ENCODE data around the gene SH3TC1.

SH3TC1 gene

DNA sequence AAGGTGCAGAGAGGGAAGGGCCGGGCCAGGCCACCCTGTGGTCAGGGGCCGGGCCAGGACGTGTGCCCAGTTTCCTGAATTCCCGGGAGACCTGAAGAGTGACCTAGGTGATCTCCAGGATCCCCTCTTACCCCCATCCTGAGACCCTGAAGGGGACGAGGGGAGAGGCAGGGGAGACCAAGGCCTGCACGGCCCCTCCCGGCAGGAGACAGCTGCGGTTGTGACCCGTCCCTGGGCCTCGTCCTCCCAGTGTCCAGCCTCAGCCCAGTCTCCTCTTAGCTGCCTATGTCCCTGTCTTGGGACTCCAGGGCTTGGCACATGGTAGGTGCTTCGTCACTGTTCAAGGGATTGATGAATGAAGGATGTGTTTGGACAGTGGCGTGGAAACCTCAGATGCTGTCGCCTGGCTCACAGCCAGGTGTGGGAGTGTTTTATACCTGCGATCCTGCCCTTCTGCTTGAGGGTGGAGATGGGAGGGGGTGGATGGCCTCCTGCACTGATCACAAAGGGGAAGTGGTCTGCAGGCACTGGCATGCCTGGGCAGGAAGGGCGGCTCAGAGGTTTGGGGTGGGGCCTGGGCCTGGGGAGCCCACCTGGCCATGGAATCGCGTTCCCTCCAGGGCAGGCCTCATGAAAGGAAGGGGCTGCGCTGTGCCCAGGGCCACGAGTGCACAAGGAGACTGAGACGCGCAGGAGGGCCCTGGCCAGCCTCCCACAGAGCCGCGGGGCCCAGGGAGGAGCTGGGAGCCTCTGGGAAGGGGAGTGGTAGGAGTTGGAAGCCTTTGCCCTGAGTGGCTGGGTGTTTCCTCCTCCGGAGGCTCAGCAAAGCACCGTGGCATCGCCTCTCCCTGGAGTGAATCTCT lies 6.9 kb downstream of the SH3TC1 start:
- Histone ChIP-seq H3K36me3 (ENCODE audit: control insufficient read depth, insufficient read depth, low read length) (peaks cover 10% of the 10 kb centered on the region), H3K4me3 (ENCODE audit: insufficient read depth, low read depth, low read length, poor library complexity, severe bottlenecking) (no peak overlapping the region), H3K27ac (ENCODE audit: insufficient read depth, low read length, poor library complexity, severe bottlenecking) (no peak overlapping the region), H3K4me1 (ENCODE audit: control insufficient read depth, insufficient read depth, low read length, poor library complexity, severe bottlenecking) (peaks cover 17% of the 10 kb centered on the region), H3K9me3 (ENCODE audit: control insufficient read depth, low read length) (no peaks in the 10 kb centered on the region), H3K27me3 (replicated peaks; ENCODE audit: control insufficient read depth, insufficient read depth, low read length, poor library complexity, severe bottlenecking) (no peaks in the 10 kb centered on the region)
- DNase-seq, result no peak

DNA sequence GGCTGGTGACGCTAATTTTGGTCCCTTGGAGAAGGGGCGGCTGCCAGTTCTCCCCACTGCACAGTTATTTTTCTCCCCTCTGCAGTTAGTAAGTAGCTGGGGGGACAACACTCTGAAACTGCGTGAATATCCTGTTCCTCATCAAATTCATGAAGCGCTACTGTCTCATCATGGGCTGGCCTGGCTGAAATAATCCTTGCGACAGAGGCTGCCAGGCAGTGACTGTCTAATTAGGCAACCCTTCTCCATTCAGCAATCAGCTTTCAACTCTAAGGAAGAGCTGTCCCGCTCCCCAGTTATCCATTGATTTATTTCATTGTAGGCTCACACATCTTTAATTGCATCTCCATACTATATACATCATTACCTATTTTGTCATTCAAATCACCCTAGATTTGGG lies 8.2 kb downstream of the SH3TC1 start:
- no peak overlapping the region for H3K4me3 ChIP-seq (ENCODE audit: insufficient read depth, low read depth, low read length, poor library complexity, severe bottlenecking)
- DNase-seq, result no peak
- peaks cover 4% of the 10 kb centered on the region for H3K4me1 ChIP-seq (ENCODE audit: control insufficient read depth, insufficient read depth, low read length, poor library complexity, severe bottlenecking)
- no peaks in the 10 kb centered on the region for H3K9me3 ChIP-seq (ENCODE audit: control insufficient read depth, low read length)
- H3K36me3 ChIP-seq (ENCODE audit: control insufficient read depth, insufficient read depth, low read length), result peaks cover 10% of the 10 kb centered on the region
- no peak overlapping the region for H3K27ac ChIP-seq (ENCODE audit: insufficient read depth, low read length, poor library complexity, severe bottlenecking)
- no peaks in the 10 kb centered on the region for H3K27me3 ChIP-seq (replicated peaks; ENCODE audit: control insufficient read depth, insufficient read depth, low read length, poor library complexity, severe bottlenecking)

DNA sequence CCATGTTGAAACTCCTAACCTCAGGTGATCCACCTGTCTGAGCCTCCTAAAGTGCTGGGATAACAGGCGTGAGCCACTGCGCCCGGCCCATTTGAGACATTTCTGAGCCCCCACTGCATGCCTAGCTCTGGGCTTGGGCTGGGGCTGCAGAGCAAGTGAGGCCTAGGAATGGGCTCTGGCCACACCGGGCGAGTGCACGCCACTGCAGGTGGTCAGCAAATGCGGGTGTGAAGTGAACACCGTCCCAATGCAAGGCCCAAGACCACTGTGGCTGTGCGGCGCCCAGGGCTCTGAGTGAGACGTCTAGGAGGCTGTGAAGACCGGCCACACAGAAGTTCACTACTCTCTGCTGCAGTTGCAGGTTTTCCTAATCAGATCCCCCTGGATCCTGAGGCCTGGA lies 9.5 kb downstream of the SH3TC1 start:
- H3K4me1 ChIP-seq (ENCODE audit: control insufficient read depth, insufficient read depth, low read length, poor library complexity, severe bottlenecking), result no peaks in the 10 kb centered on the region
- no peak overlapping the region for H3K4me3 ChIP-seq (ENCODE audit: insufficient read depth, low read depth, low read length, poor library complexity, severe bottlenecking)
- peaks cover 16% of the 10 kb centered on the region for H3K36me3 ChIP-seq (ENCODE audit: control insufficient read depth, insufficient read depth, low read length)
- H3K27ac ChIP-seq (ENCODE audit: insufficient read depth, low read length, poor library complexity, severe bottlenecking), result no peak overlapping the region
- no peaks in the 10 kb centered on the region for H3K9me3 ChIP-seq (ENCODE audit: control insufficient read depth, low read length)
- no peaks in the 10 kb centered on the region for H3K27me3 ChIP-seq (replicated peaks; ENCODE audit: control insufficient read depth, insufficient read depth, low read length, poor library complexity, severe bottlenecking)
- DNase-seq, result no peak

DNA sequence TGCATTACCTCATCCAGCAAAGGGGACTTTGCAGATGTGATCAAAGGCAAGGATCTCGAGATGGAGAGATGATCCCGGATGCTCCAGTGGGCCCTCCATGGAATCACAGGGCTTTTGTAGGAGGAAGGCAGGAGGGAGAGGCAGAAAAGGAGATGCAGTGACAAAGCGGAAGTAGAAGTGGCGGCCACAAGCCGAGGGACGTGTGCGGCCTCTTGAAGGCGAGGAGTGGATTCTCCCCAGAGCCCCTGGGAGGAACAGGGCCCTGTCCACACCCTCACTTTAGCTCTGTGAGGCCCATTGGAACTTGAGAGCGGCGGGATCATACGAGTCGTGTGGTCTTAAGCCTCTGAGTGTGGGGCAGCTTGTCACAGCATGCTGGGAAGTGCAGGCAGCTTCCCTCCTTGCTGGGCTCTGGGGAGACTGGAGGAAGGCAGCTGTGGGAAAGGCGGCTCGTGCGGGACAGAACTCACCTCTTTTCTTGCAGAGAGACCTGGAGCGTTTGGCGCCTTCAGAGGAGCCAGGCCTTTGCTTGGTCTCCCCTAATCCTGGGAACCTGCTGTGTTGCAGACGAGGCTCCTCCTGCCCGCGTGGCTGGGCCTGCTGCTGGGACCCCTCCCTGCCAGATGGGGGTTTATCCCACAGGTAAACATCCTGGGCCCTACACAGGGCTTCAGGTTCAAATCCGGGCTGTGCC lies 10.2 kb downstream of the SH3TC1 start:
- Histone ChIP-seq H3K4me1 (ENCODE audit: control insufficient read depth, insufficient read depth, low read length, poor library complexity, severe bottlenecking) (no peaks in the 10 kb centered on the region), H3K36me3 (ENCODE audit: control insufficient read depth, insufficient read depth, low read length) (peaks cover 22% of the 10 kb centered on the region), H3K4me3 (ENCODE audit: insufficient read depth, low read depth, low read length, poor library complexity, severe bottlenecking) (no peak overlapping the region), H3K27me3 (replicated peaks; ENCODE audit: control insufficient read depth, insufficient read depth, low read length, poor library complexity, severe bottlenecking) (no peaks in the 10 kb centered on the region), H3K9me3 (ENCODE audit: control insufficient read depth, low read length) (no peaks in the 10 kb centered on the region), H3K27ac (ENCODE audit: insufficient read depth, low read length, poor library complexity, severe bottlenecking) (no peak overlapping the region)
- no peak for DNase-seq

DNA sequence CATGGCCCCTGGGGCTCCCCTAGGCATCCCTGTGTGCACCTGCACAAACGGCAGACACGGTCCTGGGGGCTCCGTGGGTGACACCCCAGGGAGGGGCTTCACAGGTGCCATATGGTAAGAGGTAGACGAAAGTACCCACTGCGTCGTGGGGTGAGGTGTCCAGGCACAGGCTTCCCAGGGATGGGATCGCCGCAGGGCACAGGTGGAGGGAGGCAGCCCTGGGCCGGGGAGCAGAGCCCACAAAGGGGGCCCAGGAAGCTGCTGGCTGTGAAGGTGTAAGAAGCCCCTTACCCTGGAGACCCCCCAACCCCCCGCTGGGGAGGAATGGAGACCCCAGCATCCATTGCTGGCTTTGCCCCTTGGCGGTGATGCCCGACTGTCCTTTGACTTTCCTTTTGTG lies 10.9 kb downstream of the SH3TC1 start:
- no peaks in the 10 kb centered on the region for H3K27me3 ChIP-seq (replicated peaks; ENCODE audit: control insufficient read depth, insufficient read depth, low read length, poor library complexity, severe bottlenecking)
- DNase-seq, result no peak
- no peak overlapping the region for H3K4me3 ChIP-seq (ENCODE audit: insufficient read depth, low read depth, low read length, poor library complexity, severe bottlenecking)
- H3K36me3 ChIP-seq (ENCODE audit: control insufficient read depth, insufficient read depth, low read length), result peaks cover 28% of the 10 kb centered on the region
- no peak overlapping the region for H3K27ac ChIP-seq (ENCODE audit: insufficient read depth, low read length, poor library complexity, severe bottlenecking)
- no peaks in the 10 kb centered on the region for H3K9me3 ChIP-seq (ENCODE audit: control insufficient read depth, low read length)
- H3K4me1 ChIP-seq (ENCODE audit: control insufficient read depth, insufficient read depth, low read length, poor library complexity, severe bottlenecking), result no peaks in the 10 kb centered on the region

DNA sequence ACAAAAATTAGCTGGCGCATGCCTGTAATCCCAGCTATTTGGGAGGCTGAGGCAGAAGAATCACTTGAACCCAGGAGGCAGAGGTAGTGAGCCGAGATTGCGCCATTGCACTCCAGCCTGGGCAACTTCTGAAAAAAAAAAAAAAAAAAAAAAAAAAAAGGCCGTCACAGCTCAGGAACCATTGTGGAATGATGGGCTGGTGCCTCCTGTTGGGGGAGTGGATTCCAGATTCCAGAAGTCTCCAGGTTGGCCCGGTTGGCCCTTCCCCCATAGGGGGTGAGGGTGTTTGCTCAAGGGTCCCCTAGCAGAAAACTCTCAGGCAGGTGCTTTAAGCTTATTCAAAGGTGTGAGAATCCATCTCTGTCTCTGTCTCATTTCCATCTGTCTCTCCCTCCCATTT lies 11.5 kb downstream of the SH3TC1 start:
- no peak overlapping the region for H3K4me3 ChIP-seq (ENCODE audit: insufficient read depth, low read depth, low read length, poor library complexity, severe bottlenecking)
- H3K9me3 ChIP-seq (ENCODE audit: control insufficient read depth, low read length), result no peaks in the 10 kb centered on the region
- H3K27ac ChIP-seq (ENCODE audit: insufficient read depth, low read length, poor library complexity, severe bottlenecking), result no peak overlapping the region
- DNase-seq, result no peak
- peaks cover 34% of the 10 kb centered on the region for H3K36me3 ChIP-seq (ENCODE audit: control insufficient read depth, insufficient read depth, low read length)
- H3K4me1 ChIP-seq (ENCODE audit: control insufficient read depth, insufficient read depth, low read length, poor library complexity, severe bottlenecking), result no peaks in the 10 kb centered on the region
- no peaks in the 10 kb centered on the region for H3K27me3 ChIP-seq (replicated peaks; ENCODE audit: control insufficient read depth, insufficient read depth, low read length, poor library complexity, severe bottlenecking)

DNA sequence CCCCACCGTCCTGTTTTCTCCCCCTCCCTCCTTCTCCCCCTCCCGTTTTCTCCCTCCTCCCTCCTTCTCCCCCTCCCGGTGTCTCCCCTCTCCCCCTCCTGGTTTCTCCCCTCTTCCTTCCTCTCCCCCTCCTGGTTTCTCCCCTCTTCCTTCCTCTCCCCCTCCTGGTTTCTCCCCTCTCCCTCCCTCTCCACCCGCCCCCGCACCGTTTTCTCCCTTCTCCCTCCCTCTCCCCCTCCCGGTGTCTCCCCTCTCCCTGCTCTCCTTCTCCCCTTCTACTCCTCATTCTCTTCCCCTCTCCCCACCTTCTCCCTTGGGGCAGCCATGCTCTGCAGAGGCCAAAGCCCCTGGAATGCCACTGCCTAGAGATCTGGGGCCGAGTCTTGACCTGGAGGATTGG lies 12.2 kb downstream of the SH3TC1 start:
- no peaks in the 10 kb centered on the region for H3K4me1 ChIP-seq (ENCODE audit: control insufficient read depth, insufficient read depth, low read length, poor library complexity, severe bottlenecking)
- no peak overlapping the region for H3K27ac ChIP-seq (ENCODE audit: insufficient read depth, low read length, poor library complexity, severe bottlenecking)
- H3K36me3 ChIP-seq (ENCODE audit: control insufficient read depth, insufficient read depth, low read length), result peaks cover 35% of the 10 kb centered on the region
- H3K9me3 ChIP-seq (ENCODE audit: control insufficient read depth, low read length), result no peaks in the 10 kb centered on the region
- no peak for DNase-seq
- no peaks in the 10 kb centered on the region for H3K27me3 ChIP-seq (replicated peaks; ENCODE audit: control insufficient read depth, insufficient read depth, low read length, poor library complexity, severe bottlenecking)
- no peak overlapping the region for H3K4me3 ChIP-seq (ENCODE audit: insufficient read depth, low read depth, low read length, poor library complexity, severe bottlenecking)

DNA sequence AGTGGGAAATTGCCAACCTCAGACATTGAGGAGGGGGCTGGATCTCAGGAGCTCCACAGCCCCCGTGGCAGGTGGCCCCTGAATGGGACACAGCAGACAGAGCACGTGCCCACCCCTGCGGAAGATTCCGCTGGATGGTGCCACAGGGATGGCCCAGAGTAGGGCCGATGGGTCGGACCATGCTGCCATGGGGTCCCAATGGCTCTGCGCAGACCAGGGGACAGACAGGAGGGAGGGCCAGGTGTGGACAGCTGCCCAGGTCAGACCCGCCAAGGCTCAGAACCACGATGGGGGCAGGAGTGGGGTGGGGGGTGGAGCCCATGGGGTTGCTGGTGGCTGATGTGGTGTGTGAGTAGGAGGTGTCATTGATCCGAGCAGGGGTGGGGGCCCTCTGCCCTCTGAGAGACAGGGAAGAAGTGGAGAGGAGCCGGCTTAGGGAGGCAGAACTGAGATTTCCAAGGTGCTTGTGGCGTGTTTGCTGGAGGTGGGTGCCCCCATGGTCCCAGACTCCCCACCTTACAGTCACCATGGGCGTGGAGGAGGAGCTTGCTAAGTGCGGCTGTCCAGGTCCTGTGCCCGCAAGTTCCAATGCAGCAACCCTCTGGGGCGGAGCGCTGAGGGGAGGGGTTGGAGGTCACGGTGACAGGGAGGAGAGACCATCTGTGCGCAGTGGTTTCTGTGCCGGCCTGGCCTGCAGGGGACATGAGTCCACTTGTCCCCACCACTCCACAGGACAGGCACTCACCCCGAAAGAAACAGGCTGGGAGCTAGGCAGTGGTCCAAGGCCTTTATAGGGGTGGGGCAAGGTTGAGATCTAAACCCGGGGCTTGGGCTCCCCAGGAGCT lies 12.9 kb downstream of the SH3TC1 start:
- Histone ChIP-seq H3K36me3 (ENCODE audit: control insufficient read depth, insufficient read depth, low read length) (peaks cover 35% of the 10 kb centered on the region), H3K4me3 (ENCODE audit: insufficient read depth, low read depth, low read length, poor library complexity, severe bottlenecking) (no peak overlapping the region), H3K27me3 (replicated peaks; ENCODE audit: control insufficient read depth, insufficient read depth, low read length, poor library complexity, severe bottlenecking) (no peaks in the 10 kb centered on the region)

DNA sequence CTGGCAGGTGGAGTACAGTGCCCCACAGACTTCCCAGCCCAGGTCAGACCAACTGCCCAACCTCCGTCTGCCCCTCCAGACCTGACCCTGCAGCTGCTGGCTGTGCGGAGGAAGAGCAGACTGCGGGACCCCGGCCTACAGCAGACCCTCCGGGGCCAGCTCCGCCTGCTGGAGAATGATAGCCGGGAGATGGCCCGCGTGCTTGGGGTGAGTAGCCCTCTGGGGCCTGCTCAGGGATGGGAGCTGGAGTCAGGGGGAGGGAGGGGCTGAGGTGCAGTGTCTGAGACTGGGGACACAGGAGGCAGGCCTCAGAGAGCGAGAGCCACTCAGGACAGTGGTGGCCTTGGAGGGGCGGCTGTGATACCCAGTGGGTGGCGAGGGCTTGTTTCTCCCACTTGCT lies 13.5 kb downstream of the SH3TC1 start:
- Histone ChIP-seq H3K27me3 (replicated peaks; ENCODE audit: control insufficient read depth, insufficient read depth, low read length, poor library complexity, severe bottlenecking) (no peaks in the 10 kb centered on the region), H3K27ac (ENCODE audit: insufficient read depth, low read length, poor library complexity, severe bottlenecking) (no peak overlapping the region), H3K36me3 (ENCODE audit: control insufficient read depth, insufficient read depth, low read length) (peaks cover 39% of the 10 kb centered on the region), H3K4me3 (ENCODE audit: insufficient read depth, low read depth, low read length, poor library complexity, severe bottlenecking) (no peak overlapping the region), H3K9me3 (ENCODE audit: control insufficient read depth, low read length) (no peaks in the 10 kb centered on the region), H3K4me1 (ENCODE audit: control insufficient read depth, insufficient read depth, low read length, poor library complexity, severe bottlenecking) (no peaks in the 10 kb centered on the region)
- no peak for DNase-seq

More for the DNA sequence above, 12.9 kb downstream of the SH3TC1 start:
- H3K9me3 ChIP-seq (ENCODE audit: control insufficient read depth, low read length), result no peaks in the 10 kb centered on the region
- H3K4me1 ChIP-seq (ENCODE audit: control insufficient read depth, insufficient read depth, low read length, poor library complexity, severe bottlenecking), result no peaks in the 10 kb centered on the region
- H3K27ac ChIP-seq (ENCODE audit: insufficient read depth, low read length, poor library complexity, severe bottlenecking), result no peak overlapping the region
- no peak for DNase-seq
